ENCODE measurements around the gene LUZP1.
"Not testable (repeated sequence)": the region's sequence is repeated elsewhere in the genome, so short reads cannot be mapped to it uniquely, and the experiment has no call there.

The LUZP1 gene

DNA sequence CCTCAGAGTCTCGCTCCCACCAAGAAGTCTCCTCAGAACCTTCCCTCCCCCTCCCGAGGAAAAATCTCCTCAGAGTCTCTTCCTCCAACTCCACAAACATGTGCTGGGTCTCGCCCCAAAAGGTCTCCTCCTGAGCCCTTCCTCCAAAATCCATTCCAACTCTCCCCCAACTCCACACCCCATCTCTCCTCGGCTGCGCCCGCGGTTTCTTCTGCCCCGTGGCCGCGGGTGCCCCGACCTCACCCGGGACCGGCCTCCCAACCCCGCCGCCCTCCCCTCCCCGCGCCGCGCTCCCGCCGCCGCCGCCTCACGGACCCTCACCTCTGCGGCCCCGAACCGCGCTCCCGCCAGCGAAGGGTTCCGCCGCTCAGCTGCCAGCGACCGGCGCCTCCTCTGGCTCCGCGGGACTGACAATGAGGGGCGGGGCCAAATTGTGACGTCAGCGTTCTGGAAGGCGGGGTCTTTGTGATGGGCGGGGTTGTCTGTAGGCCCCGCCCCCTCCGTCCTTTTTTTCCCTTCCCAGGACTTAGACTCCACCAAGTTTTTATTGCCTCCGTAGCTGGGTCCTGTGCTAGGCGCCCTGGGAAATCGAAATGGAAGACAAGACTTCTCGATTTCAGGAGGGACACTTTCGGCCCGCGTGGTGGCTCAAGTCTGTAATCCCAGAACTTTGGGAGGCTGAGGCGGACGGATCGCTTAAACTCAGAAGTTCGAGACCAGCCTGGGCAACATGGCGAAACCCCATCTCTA, at the start of gene LUZP1:
Gene LUZP1 (minus strand): TSS at position 412 of the 750 bp plus-strand sequence.
- peak; percentile 85 for DNase-seq (ENCODE audit: low spot score)

DNA sequence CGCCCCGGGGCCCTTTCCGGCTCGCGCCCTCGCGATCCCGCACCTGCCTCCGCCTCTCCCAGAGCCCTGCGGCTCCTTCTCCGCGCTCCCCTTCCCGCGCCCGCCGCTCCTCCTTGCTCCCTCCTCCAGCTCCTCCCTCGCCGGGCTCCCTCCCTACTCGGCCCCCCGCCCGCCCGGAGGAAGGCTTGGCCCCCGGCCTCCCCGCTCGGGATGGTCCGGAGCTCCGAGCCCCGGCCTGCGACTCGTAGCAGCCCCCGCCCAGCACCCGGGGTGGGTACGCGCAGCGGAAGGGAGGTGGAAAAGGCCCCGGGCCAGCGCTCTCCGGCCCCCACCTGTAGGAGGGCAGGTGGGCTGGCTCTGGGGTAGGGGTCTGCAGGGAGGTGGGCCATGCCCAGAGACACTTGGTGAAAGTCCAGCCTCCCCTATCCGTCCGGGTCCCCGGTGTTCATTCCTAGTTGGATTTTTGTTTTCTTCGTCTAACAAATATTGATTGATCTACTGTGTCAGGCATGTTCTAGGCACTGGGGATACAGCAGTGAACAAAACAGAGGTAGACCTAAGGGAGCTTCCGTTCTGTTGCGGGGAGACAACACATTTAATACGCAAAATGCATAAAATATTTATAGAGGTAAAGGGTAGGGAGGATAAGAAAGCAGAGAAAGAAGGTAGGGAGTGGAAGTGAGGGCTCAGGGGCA, 48.9 kb upstream of the LUZP1 start, which contains the start of gene HTR1D:
Gene HTR1D (minus strand): TSS at position 82 of the 695 bp plus-strand sequence. CDS start 23,283 bp downstream, outside the sequence.
- DNase-seq (ENCODE audit: low spot score) = no peak

DNA sequence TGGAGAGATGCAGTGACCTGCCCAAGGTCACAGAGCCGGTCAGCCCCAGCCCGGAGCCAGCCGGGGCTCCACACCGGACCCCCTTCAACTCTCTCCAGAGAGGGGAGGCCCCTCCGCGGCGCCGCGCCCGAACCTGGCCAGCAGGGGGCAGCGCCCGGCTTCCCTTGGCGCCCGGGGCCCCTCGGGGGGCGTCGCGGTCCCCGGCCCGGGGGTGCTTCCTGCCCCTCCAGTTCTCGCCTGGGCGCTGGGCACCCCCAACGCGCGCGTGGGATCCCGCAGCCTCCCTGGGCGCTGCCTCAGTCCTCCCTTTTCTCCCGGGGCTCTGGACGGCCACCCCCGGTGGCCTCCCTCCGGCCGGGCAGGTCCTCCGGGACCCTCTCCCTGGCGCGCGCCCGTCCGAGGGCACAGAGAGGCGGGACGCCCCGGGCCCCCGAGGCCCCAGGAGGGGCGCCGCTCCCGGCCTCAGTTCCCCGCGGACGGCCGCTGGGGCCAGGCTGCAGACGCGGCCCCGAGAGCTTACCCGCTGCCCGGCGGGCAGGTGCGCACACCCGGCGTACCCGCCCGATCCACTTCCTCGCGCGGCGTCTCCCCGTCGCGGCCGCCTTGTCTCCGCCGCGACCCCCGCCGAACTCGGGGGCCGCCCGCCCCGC, 48.2 kb upstream of the LUZP1 start:
- DNase-seq (ENCODE audit: low spot score) = no peak

DNA sequence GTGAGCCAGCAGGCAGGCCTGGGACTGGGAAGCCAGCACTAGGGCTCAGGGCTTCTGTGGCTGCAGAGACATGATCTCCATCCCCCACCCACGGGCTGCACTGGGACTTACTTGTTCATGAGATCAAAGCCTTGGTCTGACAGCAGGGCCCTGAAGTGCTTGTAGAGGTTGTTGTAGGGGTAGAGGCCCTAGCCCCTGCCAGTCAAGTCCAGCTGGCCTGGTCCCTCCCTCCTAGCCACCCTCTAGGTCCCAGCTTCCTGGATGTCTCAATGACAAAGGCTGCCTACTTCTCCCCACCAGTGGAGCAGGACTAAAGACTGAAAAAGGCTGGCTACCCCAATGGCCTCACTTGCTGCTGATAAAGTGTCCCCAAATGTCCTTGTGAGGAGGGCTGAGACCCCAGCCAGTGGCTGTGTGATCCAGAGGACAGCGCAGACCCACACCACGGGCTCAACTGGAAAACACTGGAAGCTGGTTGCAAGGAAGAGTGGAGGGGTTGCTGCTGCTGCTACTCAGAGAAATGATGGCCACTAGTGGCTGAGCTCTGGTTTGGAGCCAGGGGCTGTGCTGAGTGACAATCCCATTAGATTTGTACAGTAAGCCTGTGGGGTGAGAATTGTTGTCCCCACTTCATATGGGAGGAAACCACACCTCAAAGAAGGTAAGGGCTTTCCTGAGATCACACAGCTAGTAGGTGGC, 47.2 kb upstream of the LUZP1 start:
- no peak for DNase-seq (ENCODE audit: low spot score)

DNA sequence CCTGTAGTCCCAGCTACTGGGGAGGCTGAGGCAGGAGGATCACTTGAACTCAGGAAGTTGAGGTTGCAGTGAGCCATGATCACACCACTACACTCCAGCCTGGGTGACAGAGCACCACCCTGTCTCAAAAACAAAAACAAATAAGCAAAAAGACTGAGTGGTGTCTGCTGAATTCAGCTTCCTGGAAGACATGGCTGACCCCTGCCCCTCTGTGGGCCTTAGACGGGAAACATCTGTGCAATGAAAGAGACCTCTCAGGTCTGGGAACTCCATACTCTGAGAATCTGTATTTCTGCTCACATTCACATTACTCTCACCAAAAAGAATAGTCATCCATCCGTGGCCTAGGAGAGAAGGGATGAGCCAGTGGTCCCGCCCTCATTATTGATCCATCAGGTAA, 46.6 kb upstream of the LUZP1 start:
- DNase-seq (ENCODE audit: low spot score) = no peak

DNA sequence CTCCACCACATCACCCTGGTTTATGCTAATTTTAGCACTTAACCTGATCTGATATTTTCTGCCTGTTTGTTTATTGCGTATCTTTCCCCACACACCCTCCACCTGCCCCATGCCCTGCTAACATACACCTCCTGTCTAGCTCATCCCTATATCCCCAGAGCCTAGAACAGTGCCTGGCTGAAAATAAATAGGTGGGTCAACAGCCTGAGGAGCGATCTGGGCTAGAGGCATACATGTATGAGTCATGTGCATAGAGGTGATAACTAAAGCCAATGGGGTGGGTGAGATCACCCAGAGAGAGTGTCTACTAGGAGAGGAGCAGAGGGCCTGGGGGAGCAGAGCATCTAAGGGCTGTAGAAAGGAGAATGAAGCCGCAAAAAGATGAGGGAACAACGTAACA, 46.0 kb upstream of the LUZP1 start:
- no peak for DNase-seq (ENCODE audit: low spot score)

DNA sequence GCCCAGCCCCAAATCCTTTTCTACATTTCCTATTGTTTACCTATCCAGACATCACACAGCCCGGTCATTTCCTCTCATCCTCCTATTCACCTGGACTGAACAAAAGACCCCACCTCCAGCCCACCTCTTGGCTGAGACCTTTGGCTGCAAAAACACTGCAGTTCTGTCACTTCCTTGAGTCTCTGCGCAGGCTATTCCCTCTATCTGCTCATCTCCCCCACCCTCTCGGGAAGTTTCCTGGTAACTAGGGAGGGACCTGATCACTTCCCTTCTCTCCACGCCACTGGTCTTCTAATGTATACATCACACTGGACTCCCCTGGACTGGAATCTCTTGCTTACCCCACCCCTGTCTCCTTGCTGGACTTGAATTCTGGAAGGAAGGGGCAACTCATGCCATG, 43.3 kb upstream of the LUZP1 start:
- no peak for DNase-seq (ENCODE audit: low spot score)

DNA sequence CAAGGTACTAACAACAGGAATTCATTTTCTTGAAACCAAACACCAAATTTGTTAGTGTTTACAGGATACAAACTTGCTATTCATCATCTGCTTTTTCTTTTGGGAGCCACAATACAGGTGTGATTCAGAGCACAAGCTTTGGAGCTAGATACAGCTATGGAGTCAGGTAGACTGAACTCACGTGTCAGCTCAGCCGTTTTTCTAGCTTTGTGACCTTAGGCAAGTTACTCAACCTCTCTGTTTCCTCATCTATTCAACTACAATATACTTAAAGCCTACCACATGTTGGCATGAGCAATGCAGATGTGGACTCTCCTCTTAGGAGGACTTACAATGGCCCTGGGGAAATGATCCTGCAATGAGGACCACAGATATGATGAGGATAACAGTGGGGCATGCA, 42.3 kb upstream of the LUZP1 start:
- no peak for DNase-seq (ENCODE audit: low spot score)

DNA sequence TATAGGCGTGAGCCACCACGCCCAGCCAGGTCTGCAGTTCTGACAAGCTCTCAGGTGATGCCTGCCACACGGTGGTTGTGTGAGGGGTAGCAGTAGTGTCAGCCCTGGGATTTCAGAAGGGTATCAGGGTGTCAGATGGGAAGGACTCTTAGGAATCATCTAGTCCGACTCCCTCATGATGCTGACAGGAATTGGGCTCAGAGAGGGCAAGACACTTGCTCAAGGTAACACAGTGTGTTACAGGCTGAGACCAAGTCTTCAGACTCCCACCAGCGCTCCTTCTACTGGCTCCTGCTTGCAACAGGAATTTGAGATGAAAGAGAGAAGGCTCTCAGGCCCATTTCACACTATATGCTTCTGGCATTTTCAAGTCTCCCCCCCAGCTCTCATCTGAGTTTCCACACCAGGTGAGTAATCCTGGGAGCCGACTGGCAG, 41.7 kb upstream of the LUZP1 start:
- no peak for DNase-seq (ENCODE audit: low spot score)

DNA sequence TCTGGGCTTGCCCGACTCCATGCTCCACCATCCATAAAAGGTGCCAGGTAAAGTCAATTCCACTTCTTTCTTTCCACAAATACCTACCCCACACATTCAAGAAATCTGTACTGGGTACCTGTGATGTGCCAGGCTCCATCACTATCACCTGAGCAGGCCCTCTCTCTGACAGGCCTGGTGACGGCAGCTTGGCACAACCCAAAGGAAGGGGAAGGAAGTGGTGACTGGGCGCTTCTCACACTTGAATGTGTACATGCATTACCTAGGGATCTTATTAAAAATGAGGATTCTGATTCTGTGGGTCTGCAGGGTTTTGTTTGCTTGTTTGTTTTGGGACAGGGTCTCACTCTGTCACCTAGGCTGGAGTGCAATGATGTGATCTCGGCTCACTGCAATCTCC, 41.1 kb upstream of the LUZP1 start:
- no peak for DNase-seq (ENCODE audit: low spot score)

DNA sequence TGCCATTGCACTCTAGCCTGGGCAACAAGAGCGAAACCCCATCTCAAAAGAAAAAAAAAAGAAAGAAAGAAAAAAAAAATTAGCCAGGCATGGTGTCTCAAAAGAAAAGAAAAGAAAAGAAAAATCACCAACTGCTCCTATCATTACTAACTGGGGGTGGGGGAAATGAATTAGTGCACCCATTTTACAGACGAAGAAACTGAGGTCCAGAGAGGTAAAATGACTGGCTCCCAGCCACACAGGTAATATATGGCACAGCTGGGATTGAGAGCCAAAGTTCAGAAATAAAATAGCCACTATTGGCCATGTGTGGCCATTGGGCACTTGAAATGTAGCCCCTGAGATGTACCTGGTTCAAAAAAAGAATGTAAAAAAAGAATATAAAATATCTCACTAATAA, 39.9 kb upstream of the LUZP1 start:
- no peak for DNase-seq (ENCODE audit: low spot score)

DNA sequence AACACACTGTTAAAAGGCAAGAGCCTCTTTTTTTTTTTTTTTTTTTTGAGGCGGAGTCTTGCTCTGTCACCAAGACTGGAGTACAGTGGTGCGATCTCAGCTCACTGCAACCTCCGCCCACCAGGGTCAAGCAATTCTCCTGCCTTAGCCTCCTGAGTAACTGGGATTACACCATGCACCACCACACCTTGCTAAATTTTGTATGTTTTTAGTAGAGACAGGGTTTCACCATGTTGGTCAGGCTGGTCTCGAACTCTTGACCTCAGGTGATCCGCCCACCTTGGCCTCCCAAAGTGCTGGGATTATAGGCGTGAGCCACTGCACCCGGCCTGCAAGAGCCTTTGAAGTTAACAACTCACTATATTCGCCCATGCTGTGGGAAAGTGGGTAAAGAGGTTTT, 39.1 kb upstream of the LUZP1 start:
- DNase-seq (ENCODE audit: low spot score) = not testable (repeated sequence)

DNA sequence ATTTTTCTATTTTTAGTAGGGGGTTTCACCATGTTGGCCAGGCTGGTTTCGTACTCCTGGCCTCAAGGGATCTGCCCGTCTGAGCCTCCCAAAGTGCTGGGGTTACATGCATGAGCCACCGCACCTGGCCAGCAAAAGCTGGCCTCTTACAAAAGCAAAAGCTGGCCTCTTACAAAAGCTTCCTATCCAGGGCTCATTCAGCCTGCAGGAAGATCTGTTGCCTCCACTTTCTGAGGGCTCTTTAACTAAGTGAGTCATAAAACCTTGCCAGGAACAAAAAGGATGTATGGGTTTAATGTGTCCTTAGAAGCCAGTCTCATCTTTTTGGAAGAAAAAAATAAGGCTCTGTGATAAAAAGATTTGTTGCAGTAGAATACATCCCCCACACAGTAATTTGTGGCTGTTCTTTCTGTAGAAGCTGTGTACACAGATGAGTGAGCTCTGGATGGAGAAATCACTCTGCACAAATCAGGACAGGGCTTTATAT, 33.6 kb upstream of the LUZP1 start:
- DNase-seq (ENCODE audit: low spot score) = no peak

DNA sequence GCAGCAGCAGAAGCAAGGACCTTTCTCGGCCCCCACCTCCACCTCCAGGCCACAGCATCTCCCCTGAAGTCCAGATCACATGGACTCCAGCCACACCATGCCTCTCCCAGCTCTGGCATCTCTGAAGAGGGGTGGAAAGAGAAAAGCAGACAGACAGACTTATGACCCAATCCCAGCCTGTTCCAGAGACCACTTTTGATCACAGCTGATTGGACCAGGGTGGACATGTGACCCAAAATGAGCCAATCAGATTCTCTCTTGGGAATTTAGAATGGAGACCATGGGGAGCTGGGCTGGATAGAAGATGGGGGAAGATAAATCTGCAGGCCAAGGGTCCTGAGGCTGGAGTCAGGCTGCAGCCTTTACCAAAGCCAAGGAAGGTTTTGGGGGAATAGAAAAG, 32.2 kb upstream of the LUZP1 start:
- no peak for DNase-seq (ENCODE audit: low spot score)

DNA sequence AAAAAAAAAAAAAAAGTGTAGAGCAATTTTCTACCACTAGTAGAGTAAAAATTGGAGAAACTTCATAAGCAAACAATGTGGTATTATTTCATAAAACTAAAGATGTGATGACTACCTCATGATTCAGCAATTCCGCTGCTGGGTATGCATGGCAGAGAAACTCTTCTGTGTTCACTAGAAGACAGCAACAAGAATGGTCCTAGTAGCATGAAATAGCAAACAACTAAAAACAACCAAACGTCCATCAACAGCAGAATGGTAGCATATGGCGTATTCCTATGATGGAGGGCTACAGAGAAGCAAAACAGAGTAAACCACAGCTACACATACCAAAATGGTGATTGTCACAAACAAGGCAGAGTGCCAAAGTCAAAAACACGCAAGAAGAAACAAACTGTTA, 29.7 kb upstream of the LUZP1 start:
- DNase-seq (ENCODE audit: low spot score) = no peak

DNA sequence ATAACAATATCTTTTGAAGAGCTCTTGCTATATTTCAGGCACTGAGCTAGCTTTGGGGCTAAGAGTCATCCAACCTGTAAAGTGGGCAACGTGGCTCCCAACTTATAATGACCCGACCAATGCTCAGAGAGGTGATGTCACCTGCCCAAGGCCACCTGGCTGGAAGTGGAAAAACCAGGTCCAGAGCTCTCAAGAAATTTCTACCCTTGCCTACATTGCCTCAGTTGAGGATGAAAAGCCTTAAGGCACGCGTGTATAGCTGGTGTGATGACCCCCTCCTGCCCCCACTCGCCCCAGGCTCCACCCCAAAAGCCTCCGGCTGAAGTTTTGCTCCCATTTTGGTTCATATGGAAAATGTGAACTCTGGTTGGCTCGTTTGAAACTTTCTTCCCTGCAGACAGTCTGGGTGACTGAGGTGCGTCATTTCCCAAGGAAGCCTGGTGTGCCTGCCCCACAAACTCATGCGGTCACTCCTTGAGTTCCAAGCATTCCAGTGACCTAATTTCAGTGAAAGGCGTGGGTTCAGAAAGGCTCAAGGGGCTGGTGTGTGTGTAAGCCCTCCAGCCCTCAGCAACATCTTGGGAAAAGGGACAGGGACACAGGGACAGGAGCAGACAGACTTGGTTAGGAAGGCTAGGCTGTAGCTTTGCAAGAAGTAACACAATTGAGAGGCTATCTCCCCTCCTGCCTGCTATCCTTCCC, 28.1 kb upstream of the LUZP1 start:
- no peak for DNase-seq (ENCODE audit: low spot score)

DNA sequence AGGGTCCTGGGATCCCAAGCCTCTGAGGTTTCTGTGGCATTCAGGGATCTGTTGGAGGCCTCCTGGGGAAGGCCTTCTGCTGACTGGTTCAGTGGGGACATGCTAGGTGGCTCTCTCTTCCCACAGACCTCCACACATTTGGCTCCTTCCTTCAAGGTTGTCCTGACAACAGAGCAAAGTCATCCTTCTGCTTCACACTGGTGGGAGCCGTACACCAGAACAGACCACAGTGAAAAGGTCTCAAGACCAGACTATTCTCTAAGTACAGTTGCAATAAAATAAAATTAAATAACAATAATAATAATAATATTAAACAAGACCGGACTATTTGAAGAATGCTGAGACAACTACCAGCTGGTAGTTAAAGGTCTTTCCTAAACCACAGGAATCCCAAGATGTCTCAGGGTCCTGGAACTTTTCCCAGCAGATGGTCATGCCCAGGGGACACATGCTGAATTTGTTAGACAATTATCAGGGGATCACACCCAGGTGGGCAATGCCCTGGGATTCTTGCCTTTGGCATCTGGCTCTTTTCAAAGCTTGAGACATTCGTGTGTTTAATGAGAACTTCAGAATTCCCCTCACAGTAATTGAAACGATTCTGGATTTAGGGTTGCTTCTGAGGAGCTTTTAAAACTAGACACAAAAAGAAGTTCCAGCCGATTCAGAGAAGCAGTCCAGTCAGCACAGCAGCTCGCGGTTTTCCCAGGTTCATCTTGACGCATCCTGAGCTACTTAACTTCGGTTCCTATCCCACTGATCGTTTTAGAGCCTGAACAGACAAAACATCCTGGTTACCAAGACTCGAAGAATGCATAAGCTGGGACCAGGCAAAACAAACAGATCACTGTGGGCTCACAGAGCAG, 25.7 kb upstream of the LUZP1 start:
- DNase-seq (ENCODE audit: low spot score) = no peak

DNA sequence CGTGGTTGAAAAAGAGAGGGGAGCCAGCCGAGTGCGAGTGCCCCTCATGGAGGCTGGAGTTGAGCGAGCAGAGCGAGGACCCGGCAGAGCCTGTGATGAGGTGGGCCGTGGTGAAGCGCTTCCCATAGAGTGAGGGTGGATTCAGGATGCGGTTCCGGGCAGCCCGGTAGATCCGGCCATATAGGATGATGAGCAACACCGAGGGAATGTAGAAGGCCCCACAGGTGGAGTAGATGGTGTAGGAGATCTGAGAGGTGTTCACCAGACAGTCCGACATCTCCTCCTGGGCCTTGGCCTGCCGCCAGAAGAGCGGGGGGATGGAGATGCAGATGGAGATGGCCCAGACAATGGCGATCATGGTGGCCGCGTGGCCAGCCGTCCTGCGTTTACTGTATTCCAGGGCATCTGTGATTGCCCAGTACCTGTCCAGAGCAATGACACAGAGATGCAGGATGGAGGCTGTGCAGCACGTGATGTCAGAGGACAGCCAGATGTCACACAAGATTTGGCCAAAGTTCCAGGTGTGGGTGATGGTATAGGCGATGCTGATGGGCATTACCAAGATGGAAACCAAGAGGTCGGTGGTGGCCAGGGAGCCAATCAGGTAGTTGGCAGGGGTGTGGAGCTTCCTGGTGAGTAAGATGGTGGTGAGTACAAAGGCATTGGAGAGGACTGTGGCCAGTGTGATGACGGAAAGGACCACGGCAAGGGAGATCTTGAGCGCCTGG, 24.9 kb upstream of the LUZP1 start:
- DNase-seq (ENCODE audit: low spot score) = no peak

DNA sequence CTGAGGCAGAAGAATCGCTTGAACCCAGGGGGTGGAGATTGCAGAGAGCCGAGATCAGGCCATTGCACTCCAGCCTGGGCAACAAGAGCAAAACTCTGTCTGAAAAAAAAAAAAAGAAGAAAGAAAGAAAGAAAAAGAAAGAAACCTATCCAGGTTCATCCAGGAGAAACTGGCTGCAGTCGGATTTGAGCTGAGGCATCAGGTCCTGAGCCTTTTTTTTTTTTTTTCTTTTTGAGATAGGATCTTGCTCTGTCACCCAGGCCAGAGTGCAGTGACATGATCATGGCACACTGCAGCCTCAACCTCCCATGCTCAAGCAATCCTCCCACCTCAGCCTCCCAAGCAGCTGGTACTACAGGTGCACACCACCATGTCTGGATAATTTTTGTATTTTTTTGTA, 22.5 kb upstream of the LUZP1 start:
- DNase-seq (ENCODE audit: low spot score) = no peak

DNA sequence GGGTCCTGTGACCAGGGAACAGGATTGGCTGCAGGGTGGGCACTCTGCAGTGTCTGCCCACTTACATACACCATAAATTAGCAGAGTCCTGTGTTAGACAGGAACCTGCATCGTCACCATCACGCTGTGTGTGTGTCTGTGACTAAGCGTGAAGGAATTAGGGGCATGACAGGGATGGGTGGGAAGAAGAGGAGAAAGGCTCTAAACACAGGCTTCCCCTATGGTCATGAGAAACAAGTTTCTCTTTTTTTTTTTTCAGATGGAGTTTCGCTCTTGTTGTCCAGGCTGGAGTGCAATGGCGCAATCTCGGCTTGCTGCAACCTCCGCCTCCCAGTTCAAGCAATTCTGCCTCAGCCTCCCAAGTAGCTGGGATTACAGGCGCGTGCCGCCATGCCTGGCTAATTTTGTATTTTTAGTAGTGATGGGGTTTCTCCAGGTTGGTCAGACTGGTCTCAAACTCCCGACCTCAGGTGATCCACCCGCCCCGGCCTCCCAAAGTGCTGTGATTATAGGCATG, 20.3 kb upstream of the LUZP1 start:
- not testable (repeated sequence) for DNase-seq (ENCODE audit: low spot score)
